ENCODE data around the gene RPS19. TPM values are rescaled to one million over a fixed set of nuclear protein-coding genes. Genes with fewer than 3 reads are reported as not detected.

RPS19 gene
- total RNA-seq, 1 experiment from 2014 or later, result 3,019 TPM

DNA sequence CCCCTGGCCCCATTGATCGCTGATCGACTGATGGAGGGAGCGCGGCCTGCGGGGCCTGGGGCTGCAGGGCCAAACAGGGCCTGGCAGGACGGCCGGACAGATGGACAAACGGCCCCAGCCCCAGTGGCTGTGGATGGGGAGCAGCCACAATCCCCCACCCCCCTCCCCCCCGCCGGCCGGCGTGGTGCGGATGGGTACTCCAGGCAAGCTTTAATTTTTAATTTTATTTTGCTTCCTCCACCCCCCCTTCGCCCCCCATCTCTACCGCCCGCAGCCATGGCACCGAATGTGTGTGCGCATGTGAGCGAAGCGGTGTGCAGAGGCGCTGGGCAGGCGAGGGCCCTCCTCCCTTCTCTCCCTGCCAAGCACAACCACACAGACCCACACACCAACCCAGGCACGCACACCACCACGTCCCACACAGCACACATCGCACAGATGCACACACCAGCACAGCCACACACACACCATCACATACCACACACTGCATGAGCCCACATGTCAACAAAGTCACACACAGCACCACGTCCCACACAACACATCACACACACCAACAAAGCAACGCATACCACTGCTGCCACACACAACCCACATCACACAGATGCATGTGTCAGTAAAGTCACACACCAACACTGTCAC is 55.8 kb downstream of the RPS19 start:
- Histone ChIP-seq H3K27me3 (ENCODE audit: control insufficient read depth, insufficient read depth, low read length) (peaks cover 87% of the 10 kb centered on the region), H3K4me3 (ENCODE audit: insufficient read depth, low read depth, low read length) (no peak overlapping the region), H3K36me3 (replicated peaks; ENCODE audit: control insufficient read depth, insufficient read depth, low read length) (no peaks in the 10 kb centered on the region)
- DNase-seq, result peak; percentile 72

DNA sequence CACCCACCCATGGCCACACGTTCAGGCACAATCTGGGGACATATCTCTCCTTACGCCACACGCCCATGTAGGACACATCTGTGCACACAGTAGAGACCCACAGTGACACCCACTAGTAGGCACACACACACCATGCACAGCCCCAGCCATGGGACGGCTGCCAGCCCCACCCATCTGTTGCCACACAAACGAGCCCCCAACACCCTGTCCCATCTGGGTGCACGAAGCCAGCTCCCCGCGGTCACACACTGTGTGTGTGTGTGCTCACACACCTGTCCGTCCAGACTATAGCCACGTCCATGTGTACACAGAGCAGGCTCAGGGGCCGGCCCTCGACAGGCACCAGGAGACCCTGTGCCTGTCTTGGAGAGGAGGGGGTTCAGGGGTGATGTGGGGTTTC is 57.6 kb downstream of the RPS19 start:
- no peak for DNase-seq
- H3K27me3 ChIP-seq (ENCODE audit: control insufficient read depth, insufficient read depth, low read length), result peaks cover 87% of the 10 kb centered on the region
- no peaks in the 10 kb centered on the region for H3K36me3 ChIP-seq (replicated peaks; ENCODE audit: control insufficient read depth, insufficient read depth, low read length)
- no peak overlapping the region for H3K4me3 ChIP-seq (ENCODE audit: insufficient read depth, low read depth, low read length)

DNA sequence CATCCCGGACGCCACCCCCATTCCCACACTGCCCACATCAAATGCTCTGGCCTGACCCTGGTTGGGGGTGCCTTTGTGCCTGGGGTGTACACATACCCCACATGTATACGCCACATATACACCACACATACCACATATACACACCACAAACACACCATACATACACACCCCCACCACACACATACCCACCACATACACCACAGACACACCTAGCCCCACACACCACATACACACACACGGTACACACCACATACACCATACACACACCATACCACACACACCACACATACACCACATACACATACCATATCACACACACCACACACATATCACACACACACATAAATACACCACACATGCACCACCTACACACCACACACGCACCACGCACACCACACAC is 58.0 kb downstream of the RPS19 start:
- Histone ChIP-seq H3K27me3 (ENCODE audit: control insufficient read depth, insufficient read depth, low read length) (peaks cover 87% of the 10 kb centered on the region), H3K4me3 (ENCODE audit: insufficient read depth, low read depth, low read length) (no peak overlapping the region), H3K36me3 (replicated peaks; ENCODE audit: control insufficient read depth, insufficient read depth, low read length) (no peaks in the 10 kb centered on the region)
- DNase-seq, result no peak

DNA sequence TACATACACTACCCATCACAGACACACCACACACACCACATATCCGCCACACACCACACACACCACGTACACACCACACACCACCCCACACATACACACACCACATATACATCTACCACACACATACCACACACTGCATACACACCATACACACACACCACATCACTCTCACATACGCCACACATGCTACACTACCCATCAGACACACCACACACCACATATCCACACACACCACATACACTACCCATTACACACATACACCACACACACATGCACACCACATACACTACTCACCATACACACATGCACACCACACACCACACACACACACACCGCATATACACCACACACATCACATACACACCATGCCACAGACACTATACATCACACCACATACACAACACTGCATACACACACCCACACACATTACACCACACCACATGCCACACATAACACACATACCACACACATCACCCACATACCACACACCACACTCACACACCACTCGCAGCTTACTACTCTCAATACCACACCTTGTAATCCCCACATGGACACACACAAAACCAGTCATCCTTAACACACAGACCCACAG is 58.7 kb downstream of the RPS19 start:
- DNase-seq, result no peak
- H3K4me3 ChIP-seq (ENCODE audit: insufficient read depth, low read depth, low read length), result no peak overlapping the region
- peaks cover 84% of the 10 kb centered on the region for H3K27me3 ChIP-seq (ENCODE audit: control insufficient read depth, insufficient read depth, low read length)
- H3K36me3 ChIP-seq (replicated peaks; ENCODE audit: control insufficient read depth, insufficient read depth, low read length), result no peaks in the 10 kb centered on the region

DNA sequence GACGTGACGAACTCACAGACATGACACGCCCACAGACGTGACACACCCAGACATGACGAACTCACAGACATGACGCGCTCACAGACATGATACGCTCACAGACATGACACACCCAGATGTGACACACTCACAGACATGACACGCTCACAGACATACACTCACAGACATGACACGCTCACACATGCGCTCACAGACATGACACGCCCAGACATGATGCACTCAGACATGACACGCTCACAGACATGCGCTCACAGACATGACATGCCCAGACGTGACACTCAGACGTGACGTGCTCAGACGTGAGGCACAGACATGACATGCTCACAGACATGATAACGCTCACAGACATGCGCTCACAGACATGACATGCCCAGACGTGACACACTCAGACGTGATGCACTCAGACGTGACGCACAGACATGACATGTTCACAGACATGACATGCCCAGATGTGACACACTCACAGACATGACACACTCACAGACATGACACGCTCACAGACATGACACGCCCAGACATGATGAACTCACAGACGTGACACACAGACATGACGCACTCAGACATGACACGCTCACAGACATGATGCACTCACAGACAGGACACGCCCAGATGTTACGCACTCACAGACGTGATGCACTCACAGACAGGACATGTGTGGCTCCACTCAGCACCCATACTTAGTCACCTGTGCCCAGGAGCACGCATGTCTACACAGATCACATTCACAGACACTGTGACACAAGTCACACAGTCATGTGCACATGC is 60.1 kb downstream of the RPS19 start:
- DNase-seq, result no peak
- peaks cover 85% of the 10 kb centered on the region for H3K27me3 ChIP-seq (ENCODE audit: control insufficient read depth, insufficient read depth, low read length)
- no peak overlapping the region for H3K4me3 ChIP-seq (ENCODE audit: insufficient read depth, low read depth, low read length)
- no peaks in the 10 kb centered on the region for H3K36me3 ChIP-seq (replicated peaks; ENCODE audit: control insufficient read depth, insufficient read depth, low read length)

DNA sequence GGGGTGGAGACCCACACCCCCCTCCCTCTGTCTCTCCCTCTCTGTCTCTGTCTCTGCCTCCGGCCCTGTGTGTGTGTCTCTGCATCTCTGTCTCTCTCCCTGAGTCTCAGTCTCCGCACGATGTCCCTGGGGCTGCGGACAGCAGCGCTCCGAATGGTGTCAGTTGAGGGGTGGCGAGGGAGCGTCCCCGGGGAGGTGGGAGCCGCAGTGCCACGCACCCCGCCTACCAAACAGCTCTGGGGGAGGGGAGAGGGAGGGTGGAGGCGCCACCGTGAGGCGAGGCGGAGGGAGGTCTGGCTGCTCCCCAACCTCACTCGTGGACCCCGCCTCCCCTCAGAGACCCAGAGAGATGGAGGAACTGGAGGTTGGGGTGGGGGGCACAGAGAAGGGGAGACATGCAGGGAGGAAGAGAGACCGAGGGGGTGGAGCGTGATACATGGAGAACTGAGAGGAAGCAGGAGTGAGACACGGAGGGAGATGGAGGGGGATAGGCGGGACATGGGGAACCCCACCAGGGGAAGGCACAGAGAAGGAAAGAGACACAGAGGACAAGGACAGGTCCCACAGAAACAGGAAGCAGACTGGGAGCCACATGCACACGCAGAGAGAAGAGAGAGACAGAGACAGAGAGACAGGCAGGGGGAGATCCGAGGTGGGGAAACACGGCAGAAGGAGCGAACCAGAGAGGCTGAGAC is 61.0 kb downstream of the RPS19 start:
- Histone ChIP-seq H3K36me3 (replicated peaks; ENCODE audit: control insufficient read depth, insufficient read depth, low read length) (no peaks in the 10 kb centered on the region), H3K4me3 (ENCODE audit: insufficient read depth, low read depth, low read length) (no peak overlapping the region), H3K27me3 (ENCODE audit: control insufficient read depth, insufficient read depth, low read length) (peaks cover 85% of the 10 kb centered on the region)
- DNase-seq, result peak; percentile 77

DNA sequence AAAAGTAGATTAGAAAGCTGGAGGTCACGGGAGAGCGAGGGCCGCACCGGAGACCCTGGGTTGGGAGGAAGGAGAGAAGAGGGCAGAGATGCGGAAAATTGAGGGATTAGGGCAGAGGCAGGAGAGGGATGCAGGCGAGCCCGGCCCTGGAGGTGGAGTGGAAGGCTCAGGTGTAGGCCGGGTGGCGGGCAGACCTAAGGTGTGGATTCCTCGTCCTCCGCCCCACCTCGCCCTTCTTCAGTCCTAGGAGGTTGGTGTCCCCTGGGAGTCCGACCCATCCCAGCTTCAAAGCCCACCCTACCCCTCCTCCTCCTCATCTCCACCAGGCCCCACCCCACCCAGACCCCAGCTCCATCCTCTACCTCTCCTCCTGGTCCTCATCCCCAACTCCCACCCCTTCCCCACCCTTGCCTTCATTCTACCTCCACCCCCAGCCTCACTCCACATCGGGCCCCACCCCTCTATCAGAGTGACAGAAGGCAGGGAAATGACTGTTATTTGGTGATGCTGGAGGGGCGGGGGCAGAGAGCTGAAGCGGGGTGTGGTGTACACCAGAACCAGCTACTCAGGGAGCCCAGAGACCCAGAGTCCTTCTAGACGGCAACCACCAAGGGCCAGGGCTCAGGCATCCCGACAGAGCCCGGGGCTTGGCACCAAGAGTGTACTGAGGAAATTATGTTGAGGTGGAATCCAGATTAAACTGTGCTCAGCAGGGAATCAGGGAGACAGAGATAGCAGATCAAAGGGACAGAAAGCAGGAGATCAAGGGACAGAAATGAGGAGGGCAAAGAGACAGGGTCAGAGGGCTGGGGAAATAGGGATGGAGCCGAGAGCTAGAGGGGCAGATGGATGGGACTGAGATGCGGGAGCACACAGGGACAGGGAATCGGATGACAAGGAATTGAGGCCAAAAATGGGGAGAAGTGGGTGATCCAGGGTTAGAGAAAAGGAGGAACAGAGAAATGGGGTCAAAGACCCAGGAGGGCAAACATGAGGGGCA is 61.8 kb downstream of the RPS19 start:
- peaks cover 85% of the 10 kb centered on the region for H3K27me3 ChIP-seq (ENCODE audit: control insufficient read depth, insufficient read depth, low read length)
- DNase-seq, result peak; percentile 69
- no peak overlapping the region for H3K4me3 ChIP-seq (ENCODE audit: insufficient read depth, low read depth, low read length)
- no peaks in the 10 kb centered on the region for H3K36me3 ChIP-seq (replicated peaks; ENCODE audit: control insufficient read depth, insufficient read depth, low read length)

Other genes starting within 250 kb of the RPS19 start
- not detected in 2 replicates for gene CEACAM4, start 233.2 kb upstream of the RPS19 start, total RNA-seq (2014; rRNA removed; shearing (Covaris generic))
- gene CEACAM7, start 172.0 kb upstream of the RPS19 start, total RNA-seq (2014; rRNA removed; shearing (Covaris generic)), result not detected in 2 replicates
- not detected in 2 replicates for gene CEACAM5, start 151.6 kb upstream of the RPS19 start, total RNA-seq (2014; rRNA removed; shearing (Covaris generic))
- gene CEACAM6, start 104.7 kb upstream of the RPS19 start, total RNA-seq (2014; rRNA removed; shearing (Covaris generic)), result not detected in 2 replicates
- gene CEACAM3, start 63.7 kb upstream of the RPS19 start, total RNA-seq (2014; rRNA removed; shearing (Covaris generic)), result not detected in 2 replicates
- not detected in 2 replicates for gene LYPD4, start 15.6 kb upstream of the RPS19 start, total RNA-seq (2014; rRNA removed; shearing (Covaris generic))
- not detected in 2 replicates for gene DMRTC2, start 15.2 kb upstream of the RPS19 start, total RNA-seq (2014; rRNA removed; shearing (Covaris generic))
- 0.55 TPM in 1 of 2 replicates, not detected in the other for gene CD79A, start 17.0 kb downstream of the RPS19 start, total RNA-seq (2014; rRNA removed; shearing (Covaris generic))
- 34.3 and 40.7 TPM in 2 replicates for gene ARHGEF1, start 22.9 kb downstream of the RPS19 start, total RNA-seq (2014; rRNA removed; shearing (Covaris generic))
- 0.15 TPM in 1 of 2 replicates, not detected in the other for gene ERFL, start 68.2 kb downstream of the RPS19 start, total RNA-seq (2014; rRNA removed; shearing (Covaris generic))
- 140 and 163 TPM in 2 replicates for gene RABAC1, start 99.1 kb downstream of the RPS19 start, total RNA-seq (2014; rRNA removed; shearing (Covaris generic))
- 9.9 and 11.9 TPM in 2 replicates for gene ATP1A3, start 134.0 kb downstream of the RPS19 start, total RNA-seq (2014; rRNA removed; shearing (Covaris generic))
- 15.7 and 16.4 TPM in 2 replicates for gene GRIK5, start 210.0 kb downstream of the RPS19 start, total RNA-seq (2014; rRNA removed; shearing (Covaris generic))
- 44.0 and 45.4 TPM in 2 replicates for gene ZNF574, start 215.9 kb downstream of the RPS19 start, total RNA-seq (2014; rRNA removed; shearing (Covaris generic))